IMR-90 (cell line): ENCODE data around the gene DPPA5. TPM values are rescaled to one million over a fixed set of nuclear protein-coding genes. Genes with fewer than 3 reads are reported as not detected.

Source experiments
- ATAC-seq: fragments of 200-7000 bp; cut with Tn5 transposase; 2 replicates; pipeline ENCODE4 v1.9.1; 2020; ENCODE audit warnings: low read depth, mild to moderate bottlenecking, moderate library complexity
- BruUV-seq: library from RNA; stranded (reverse); fragments of 400-500 nt; replicated peaks from 2 replicates; lab custom pipeline; 2021; lab: Mats Ljungman, UMichigan
- CTCF ChIA-PET: fragments of 300-600 bp; formaldehyde crosslinking; extraction: SDS; loops from one replicate; lab custom pipeline; 2021; ENCODE audit warnings: antibody characterized with exemption; lab: Yijun Ruan, JAX
- POLR2A ChIA-PET: fragments of 300-600 bp; sonication (Branson Sonifier 250); formaldehyde crosslinking; loops from one replicate; lab custom pipeline; 2022; ENCODE audit warnings: antibody characterized with exemption; ENCODE audit not compliant: unreplicated experiment; lab: Charles Lee
- DNase-seq: peaks from one replicate; pipeline ENCODE4 v3.0.0; 2013
- H2AFZ ChIP-seq: replicated peaks from 2 replicates; pipeline ENCODE3; 2013; ENCODE audit warnings: low read length, mild to moderate bottlenecking; ENCODE audit not compliant: poor library complexity
- H2AK5ac ChIP-seq: 2 replicates; pipeline ENCODE4 v1.6.1; 2013; ENCODE audit warnings: low read depth, low read length, inconsistent platforms
- H2AK9ac ChIP-seq: replicated peaks from 2 replicates; pipeline ENCODE3; 2013; ENCODE audit warnings: mild to moderate bottlenecking, low read depth, low read length, moderate library complexity; ENCODE audit not compliant: poor library complexity
- H2BK120ac ChIP-seq: 2 replicates; pipeline ENCODE4 v1.6.1; 2013; ENCODE audit warnings: low read depth, low read length, inconsistent platforms
- H2BK15ac ChIP-seq: 3 replicates; pipeline ENCODE4 v1.6.1; 2013; ENCODE audit warnings: low read depth, low read length, inconsistent platforms
- H2BK20ac ChIP-seq: 2 replicates; pipeline ENCODE4 v1.6.1; 2013; ENCODE audit warnings: low read depth, mild to moderate bottlenecking, inconsistent platforms, low read length, moderate library complexity
- H2BK5ac ChIP-seq: 2 replicates; pipeline ENCODE4 v1.6.1; 2013; ENCODE audit warnings: mild to moderate bottlenecking, low read depth, low read length, inconsistent platforms; ENCODE audit not compliant: poor library complexity, severe bottlenecking
- H3K14ac ChIP-seq: replicated peaks from 2 replicates; pipeline ENCODE4 v1.6.1; 2013; ENCODE audit warnings: low read depth, low read length, inconsistent platforms
- H3K18ac ChIP-seq: 2 replicates; pipeline ENCODE4 v1.6.1; 2013; ENCODE audit warnings: low read depth, low read length, control low read depth
- H3K23ac ChIP-seq: 2 replicates; pipeline ENCODE4 v1.6.1; 2013; ENCODE audit warnings: low read depth, low read length, inconsistent platforms
- H3K27ac ChIP-seq: 2 replicates; pipeline ENCODE4 v1.5.1; 2013; ENCODE audit warnings: mild to moderate bottlenecking, control low read depth, low read length; ENCODE audit not compliant: insufficient read depth
- H3K27me3 ChIP-seq: 2 replicates; pipeline ENCODE4 v1.6.1; 2013; ENCODE audit warnings: low read length; ENCODE audit not compliant: control insufficient read depth, insufficient read depth
- H3K36me3 ChIP-seq: 2 replicates; pipeline ENCODE4 v1.6.1; 2013; ENCODE audit warnings: low read length, mixed read lengths; ENCODE audit not compliant: control insufficient read depth, insufficient read depth
- H3K4ac ChIP-seq: 2 replicates; pipeline ENCODE4 v1.6.1; 2013; ENCODE audit warnings: low read depth, low read length, inconsistent platforms
- H3K4me1 ChIP-seq: 2 replicates; pipeline ENCODE4 v1.6.1; 2013; ENCODE audit warnings: low read length, mixed read lengths; ENCODE audit not compliant: control insufficient read depth, insufficient read depth
- H3K4me2 ChIP-seq: 2 replicates; pipeline ENCODE4 v1.6.1; 2013; ENCODE audit warnings: low read depth, mild to moderate bottlenecking, control low read depth, low read length, moderate library complexity
- H3K4me3 ChIP-seq: 2 replicates; pipeline ENCODE4 v1.5.1; 2013; ENCODE audit warnings: low read depth, mild to moderate bottlenecking, control low read depth, low read length, moderate library complexity; ENCODE audit not compliant: insufficient read depth
- H3K56ac ChIP-seq: 2 replicates; pipeline ENCODE4 v1.6.1; 2013; ENCODE audit warnings: low read length, inconsistent platforms; ENCODE audit not compliant: insufficient read depth; ENCODE audit errors: extremely low read depth
- H3K79me1 ChIP-seq, 2 experiments: 2 replicates each; pipeline ENCODE4 v1.6.1; 2013; ENCODE audit warnings: low read length in 2 of 2, inconsistent platforms in 1 of 2, low read depth in 1 of 2
- H3K9ac ChIP-seq: 2 replicates; pipeline ENCODE4 v1.6.1; 2013; ENCODE audit warnings: low read depth, low read length, control low read depth
- H3K9me1 ChIP-seq: 2 replicates; pipeline ENCODE4 v1.6.1; 2013; ENCODE audit warnings: low read length, inconsistent platforms; ENCODE audit not compliant: insufficient read depth
- H3K9me3 ChIP-seq: 2 replicates; pipeline ENCODE4 v1.6.1; 2013; ENCODE audit warnings: low read length; ENCODE audit not compliant: control insufficient read depth, insufficient read depth
- H4K20me1 ChIP-seq: 2 replicates; pipeline ENCODE4 v1.6.1; 2013; ENCODE audit warnings: low read length, inconsistent platforms; ENCODE audit not compliant: insufficient read depth
- H4K5ac ChIP-seq: 2 replicates; pipeline ENCODE4 v1.6.1; 2013; ENCODE audit warnings: mild to moderate bottlenecking, low read depth, low read length, control low read depth
- H4K8ac ChIP-seq, 2 experiments: 2 replicates each; pipeline ENCODE4 v1.6.1; 2013; ENCODE audit warnings: low read depth in 2 of 2, low read length in 2 of 2, control low read depth in 1 of 2, inconsistent platforms in 1 of 2
- H4K91ac ChIP-seq: 2 replicates; pipeline ENCODE4 v1.6.1; 2013; ENCODE audit warnings: low read depth, low read length, inconsistent platforms; ENCODE audit not compliant: insufficient read depth
- BHLHE40 ChIP-seq: fragments of 150-350 bp; IDR thresholded peaks from 2 replicates; pipeline ENCODE4 v1.6.1; 2016; ENCODE audit warnings: mild to moderate bottlenecking, low read depth, low read length
- MAFK ChIP-seq: IDR thresholded peaks from 2 replicates; pipeline ENCODE4 v1.6.1; 2012; ENCODE audit warnings: low read depth, low read length, improper control_type of control experiment
- MAZ ChIP-seq: IDR thresholded peaks from 2 replicates; pipeline ENCODE4 v1.6.1; 2012; ENCODE audit warnings: low read depth, mild to moderate bottlenecking, low read length, improper control_type of control experiment, moderate library complexity, borderline replicate concordance
- RAD21 ChIP-seq: IDR thresholded peaks from 2 replicates; pipeline ENCODE4 v1.6.1; 2012; ENCODE audit warnings: low read length, improper control_type of control experiment
- RFX5 ChIP-seq: IDR thresholded peaks from 2 replicates; pipeline ENCODE4 v1.8.0; 2012; ENCODE audit warnings: low read depth, mild to moderate bottlenecking, low read length, moderate library complexity
- WGBS, 2 experiments: methylation state at CpG; one replicate each; pipeline versions ENCODE4 v1.1.5 to v1.1.7; 2013; ENCODE audit warnings: missing lambda C conversion rate in 2 of 2; ENCODE audit not compliant: insufficient read length in 1 of 2; ENCODE audit errors: extremely low coverage in 2 of 2; 5-methylcytosine and 5-hydroxymethylcytosine counted together
- dilution Hi-C: fragments of 300-500 bp; cut with HindIII; formaldehyde crosslinking; loops from one replicate; pipeline ENCODE4 v1.14.3; 2018; ENCODE audit warnings: low sequenced_read_pairs; ENCODE audit not compliant: unreplicated experiment
- in situ Hi-C: fragments of 300-500 bp; cut with MboI; formaldehyde crosslinking; loops from 3 replicates; pipeline ENCODE4 v1.14.3; 2019; ENCODE audit warnings: low sequenced_read_pairs, inconsistent platforms, mixed read lengths
- intact Hi-C: fragments of 100-400 bp; cut with micrococcal nuclease; formaldehyde crosslinking; loops from 2 replicates; pipeline ENCODE4 v1.10.0; 2022
- polyA plus RNA-seq, 3 experiments: library from polyadenylated mRNA; depleted of rRNA; stranded (reverse); fragments of >200 nt; gene quantifications; 2 replicates each; pipeline ENCODE4 v1.2.3, GENCODE V29; 2012; ENCODE audit warnings: low replicate concordance in 1 of 3
- total RNA-seq: library from RNA; depleted of rRNA; stranded (reverse); fragments of >200 nt; gene quantifications from 2 replicates; pipeline ENCODE4 v1.2.3, GENCODE V29; 2012
- TF ChIP-seq, protein P1 (sequence below): fragments of 150-350 bp; IDR thresholded peaks from 2 replicates; pipeline ENCODE4 v1.6.1; 2016; ENCODE audit warnings: low read depth, mild to moderate bottlenecking, low read length, moderate library complexity, borderline replicate concordance

The DPPA5 gene
- total and polyA plus RNA-seq, 2 of the 4 experiments (the other 2 are of a cell fraction), result not detected

DNA sequence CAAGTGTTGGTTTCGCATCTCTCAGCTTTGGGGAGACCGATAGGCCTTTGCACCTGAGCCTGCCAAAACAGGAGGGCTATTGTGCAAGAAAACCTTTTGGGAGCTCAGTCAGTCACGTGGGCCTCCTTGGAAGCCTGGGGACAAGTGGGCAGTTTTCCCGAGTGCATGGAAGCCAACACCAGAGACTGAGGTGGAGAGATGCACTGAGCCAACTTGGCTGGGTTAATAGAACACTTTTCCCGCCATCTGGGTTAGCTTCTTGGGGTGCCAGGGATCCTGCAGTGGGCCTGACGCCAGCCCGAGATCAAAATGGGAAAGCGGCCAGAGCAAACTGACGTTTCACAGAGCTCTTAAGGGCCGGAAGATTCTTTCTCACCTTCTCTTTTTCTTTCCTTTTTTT is 18.4 kb upstream of the DPPA5 start:
- H3K27ac ChIP-seq, result no peak overlapping the region
- BruUV-seq, result no TSS peak
- CTCF ChIA-PET, result interaction anchor here (0.6 kb wide), 1 partner anchor 431 kb away, joined by 3 read pairs; no protein-coding TSS in a partner anchor
- no peak overlapping the region for H3K9ac ChIP-seq
- no peak overlapping the region for H4K8ac ChIP-seq
- no peaks in the 10 kb centered on the region for H3K9me1 ChIP-seq
- no peak overlapping the region for H3K4me3 ChIP-seq
- H3K9me3 ChIP-seq, result peaks cover 10% of the 10 kb centered on the region
- no peak overlapping the region for H2AK5ac ChIP-seq
- H3K14ac ChIP-seq, result no peak overlapping the region
- ATAC-seq, result no peak
- no peak overlapping the region for H2BK15ac ChIP-seq
- intact Hi-C loops, result no loop called here
- H4K5ac ChIP-seq, result no peak overlapping the region
- H3K18ac ChIP-seq, result no peak overlapping the region
- H2BK5ac ChIP-seq, result no peak overlapping the region
- H3K56ac ChIP-seq, result no peak overlapping the region
- H4K20me1 ChIP-seq, result no peaks in the 10 kb centered on the region
- H4K91ac ChIP-seq, result no peak overlapping the region
- peaks cover 3% of the 10 kb centered on the region for H3K27me3 ChIP-seq
- no peak overlapping the region for H2AK9ac ChIP-seq
- DNase-seq, result no peak
- WGBS, 2 experiments, result 73% methylated on average over 3 of the region's 10 CpGs; no CpG with 5 or more reads in 1 of the 2 experiments
- TF ChIP-seq RAD21, result no peak
- TF ChIP-seq BHLHE40, result no peak
- no peak for TF ChIP-seq MAZ
- no peak for TF ChIP-seq MAFK
- TF ChIP-seq, protein P1, sequence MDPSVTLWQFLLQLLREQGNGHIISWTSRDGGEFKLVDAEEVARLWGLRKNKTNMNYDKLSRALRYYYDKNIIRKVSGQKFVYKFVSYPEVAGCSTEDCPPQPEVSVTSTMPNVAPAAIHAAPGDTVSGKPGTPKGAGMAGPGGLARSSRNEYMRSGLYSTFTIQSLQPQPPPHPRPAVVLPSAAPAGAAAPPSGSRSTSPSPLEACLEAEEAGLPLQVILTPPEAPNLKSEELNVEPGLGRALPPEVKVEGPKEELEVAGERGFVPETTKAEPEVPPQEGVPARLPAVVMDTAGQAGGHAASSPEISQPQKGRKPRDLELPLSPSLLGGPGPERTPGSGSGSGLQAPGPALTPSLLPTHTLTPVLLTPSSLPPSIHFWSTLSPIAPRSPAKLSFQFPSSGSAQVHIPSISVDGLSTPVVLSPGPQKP, result no peak
- no peak for TF ChIP-seq RFX5
- no peaks in the 10 kb centered on the region for H3K36me3 ChIP-seq
- POLR2A ChIA-PET, result interaction anchor here (0.6 kb wide), 1 partner anchor 16 kb away, joined by 3 read pairs; no protein-coding TSS in a partner anchor
- H2BK20ac ChIP-seq, result no peak overlapping the region
- H3K79me1 ChIP-seq, result no peaks in the 10 kb centered on the region
- H3K23ac ChIP-seq, result no peak overlapping the region
- H3K4me1 ChIP-seq, result no peaks in the 10 kb centered on the region
- H3K4me2 ChIP-seq, result no peak overlapping the region
- no peak overlapping the region for H2AFZ ChIP-seq
- H2BK120ac ChIP-seq, result no peak overlapping the region
- in situ Hi-C loops, result no loop called here
- no peak overlapping the region for H3K4ac ChIP-seq
- dilution Hi-C loops, result no loop called here
